ENCODE results near the gene MGRN1.

Gene MGRN1

GRCh38 chr16:4613636-4614570 is 10.7 kb upstream of the MGRN1 start (continued):
- TF ChIP-seq ZBTB11 (tag by site-specific recombination; conservative IDR thresholded peaks at IDR 0.05; ENCODE audit: low read depth) (0 out of 2 replicates have a peak, but pooled peaks have one; percentile 20), SP2 (tag by site-specific recombination; IDR thresholded peaks at IDR 0.05) (peak; percentile 19), KLF1 (tag by site-specific recombination; IDR thresholded peaks at IDR 0.05) (peak; percentile 45; the same call in 1 of the 2 replicates), MYNN (tag by site-specific recombination; IDR thresholded peaks at IDR 0.05; ENCODE audit: borderline replicate concordance) (0 out of 2 replicates have a peak, but pooled peaks have one; percentile 41), ZNF488 (tag by site-specific recombination; IDR thresholded peaks at IDR 0.05) (no peak), ZIC2 (tag by site-specific recombination; IDR thresholded peaks at IDR 0.05) (peak; percentile 58), ZBTB7A (tag by site-specific recombination; IDR thresholded peaks at IDR 0.05; ENCODE audit: low read depth) (peak; percentile 81; the same call in 1 of the 2 replicates), ZNF704 (tag by site-specific recombination; IDR thresholded peaks at IDR 0.05) (0 out of 2 replicates have a peak, but pooled peaks have one; percentile 32), ZNF341 (tag by site-specific recombination; IDR thresholded peaks at IDR 0.05; ENCODE audit: low read depth) (peak; percentile 38; the same call in 1 of the 2 replicates), SP7 (tag by site-specific recombination; IDR thresholded peaks at IDR 0.05) (peak; percentile 18; the same call in 1 of the 2 replicates), KLF17 (tag by site-specific recombination; IDR thresholded peaks at IDR 0.05) (no peak), PBX3 (CRISPR knock-in tag; IDR thresholded peaks at IDR 0.05) (peak; percentile 40; the same call in 1 of the 2 replicates), ZBTB17 (tag by site-specific recombination; IDR thresholded peaks at IDR 0.05) (no peak), GLIS1 (tag by site-specific recombination; IDR thresholded peaks at IDR 0.05) (peak; percentile 66), ZNF660 (tag by site-specific recombination; IDR thresholded peaks at IDR 0.05) (no peak; the same call in none of the 2 replicates), ZBTB20 (tag by site-specific recombination; IDR thresholded peaks at IDR 0.05) (peak; percentile 63; the same call in 1 of the 2 replicates), ZFP37 (tag by site-specific recombination; IDR thresholded peaks at IDR 0.05) (no peak), ZNF639 (tag by site-specific recombination; IDR thresholded peaks at IDR 0.05) (0 out of 2 replicates have a peak, but pooled peaks have one; percentile 14), ZNF18 (tag by site-specific recombination; IDR thresholded peaks at IDR 0.05) (peak; percentile 96), ZFHX2 (tag by site-specific recombination; conservative IDR thresholded peaks at IDR 0.05) (peak; percentile 51)
